H1 (cell line): ENCODE results near the gene CABP1. TPM values are rescaled to one million over a fixed set of nuclear protein-coding genes. Genes with fewer than 3 reads are reported as not detected.

Experiments
- CTCF ChIA-PET: fragments of 300-600 bp; sonication (Branson Sonifier 250); formaldehyde crosslinking; loops from one replicate; lab custom pipeline; 2021; ENCODE audit not compliant: partially characterized antibody; lab: Charles Lee
- POLR2A ChIA-PET: fragments of 300-600 bp; sonication (Branson Sonifier 250); formaldehyde crosslinking; loops from one replicate; lab custom pipeline; 2021; ENCODE audit warnings: inconsistent platforms; ENCODE audit not compliant: partially characterized antibody; lab: Charles Lee
- DNase-seq, 2 experiments: peaks; one replicate each; pipeline versions ENCODE4 v3.0.0 to v3.0.0-alpha.2; 2010 to 2022; ENCODE audit warnings: low spot score in 2 of 2, low read depth in 1 of 2, mixed read lengths in 1 of 2
- FAIRE-seq: peaks from 2 replicates; lab custom pipeline; 2011; peaks lifted over from hg19 to GRCh38; lab: Jason Lieb, UNC
- H2AFZ ChIP-seq: 2 replicates; pipeline ENCODE4 v1.8.1; 2012; ENCODE audit warnings: low read length, inconsistent platforms
- H2AK5ac ChIP-seq: 2 replicates; pipeline ENCODE4 v1.6.1; 2013; ENCODE audit warnings: low read depth, low read length
- H2BK120ac ChIP-seq: replicated peaks from 2 replicates; pipeline ENCODE3; 2013; ENCODE audit warnings: low read depth, low read length, inconsistent platforms
- H2BK12ac ChIP-seq: 2 replicates; pipeline ENCODE4 v1.6.1; 2013; ENCODE audit warnings: low read depth, low read length
- H2BK15ac ChIP-seq: 2 replicates; pipeline ENCODE4 v1.6.1; 2013; ENCODE audit warnings: low read length
- H2BK20ac ChIP-seq: 2 replicates; pipeline ENCODE4 v1.6.1; 2013; ENCODE audit warnings: low read length
- H2BK5ac ChIP-seq: 2 replicates; pipeline ENCODE4 v1.6.1; 2013; ENCODE audit warnings: low read depth, low read length
- H3K14ac ChIP-seq: 2 replicates; pipeline ENCODE4 v1.6.1; 2013; ENCODE audit warnings: inconsistent platforms; ENCODE audit not compliant: insufficient read length
- H3K18ac ChIP-seq: 2 replicates; pipeline ENCODE4 v1.6.1; 2013; ENCODE audit warnings: low read length; ENCODE audit errors: extremely low read depth
- H3K23ac ChIP-seq: 2 replicates; pipeline ENCODE4 v1.6.1; 2013; ENCODE audit warnings: inconsistent platforms; ENCODE audit not compliant: insufficient read length
- H3K23me2 ChIP-seq: 2 replicates; pipeline ENCODE4 v1.6.1; 2013; ENCODE audit warnings: low read depth, low read length
- H3K27ac ChIP-seq: 2 replicates; pipeline ENCODE4 v1.6.1; 2011; ENCODE audit warnings: low read depth, low read length, inconsistent platforms
- H3K27me3 ChIP-seq, 4 experiments: replicated peaks in 1 of 4; 1 replicate in 1 of 4; 2 replicates in 3 of 4; pipeline versions ENCODE4 v1.6.1 to v1.8.1; 2011 to 2013; ENCODE audit warnings: low read length in 3 of 4, mild to moderate bottlenecking in 3 of 4, inconsistent platforms in 2 of 4, mixed read lengths in 2 of 4, moderate library complexity in 1 of 4; ENCODE audit not compliant: control insufficient read depth in 3 of 4, insufficient read depth in 3 of 4; ENCODE audit errors: extremely low read depth in 1 of 4
- H3K36me3 ChIP-seq, 4 experiments: 2 replicates each; pipeline versions ENCODE4 v1.6.1 to v1.8.1; 2011 to 2013; ENCODE audit warnings: mild to moderate bottlenecking in 4 of 4, low read length in 3 of 4, moderate library complexity in 2 of 4, control low read depth in 1 of 4, inconsistent platforms in 1 of 4; ENCODE audit not compliant: insufficient read depth in 4 of 4, control insufficient read depth in 2 of 4
- H3K4ac ChIP-seq: replicated peaks from 2 replicates; pipeline ENCODE3; 2013; ENCODE audit warnings: low read length, low read depth, mixed read lengths, inconsistent platforms; ENCODE audit not compliant: insufficient read length
- H3K4me1 ChIP-seq, 4 experiments: replicated peaks in 1 of 4; 1 replicate in 1 of 4; 2 replicates in 3 of 4; pipeline versions ENCODE4 v1.6.1 to v1.8.1; 2011 to 2013; ENCODE audit warnings: low read length in 3 of 4, inconsistent platforms in 2 of 4, mixed read lengths in 1 of 4; ENCODE audit not compliant: insufficient read depth in 4 of 4, control insufficient read depth in 3 of 4
- H3K4me2 ChIP-seq, 2 experiments: 2 replicates each; pipeline versions ENCODE4 v1.6.1 to v1.8.1; 2011 to 2013; ENCODE audit warnings: low read depth in 2 of 2, low read length in 2 of 2, control low read depth in 1 of 2, inconsistent platforms in 1 of 2, mild to moderate bottlenecking in 1 of 2; ENCODE audit not compliant: insufficient read depth in 1 of 2
- H3K4me3 ChIP-seq, 4 experiments: fragments of 200-600, 300-600 bp in 1 of 4; sonication (generic), shearing (Covaris generic), sonication (Bioruptor Twin) in 1 of 4; 2 replicates each; pipeline versions ENCODE4 v1.5.1 to v1.8.1; 2011 to 2016; ENCODE audit warnings: low read length in 4 of 4, low read depth in 3 of 4, control low read depth in 2 of 4, inconsistent platforms in 2 of 4, mild to moderate bottlenecking in 2 of 4, mixed read lengths in 1 of 4, moderate library complexity in 1 of 4; ENCODE audit not compliant: insufficient read depth in 2 of 4; ENCODE audit errors: extremely low read depth in 1 of 4
- H3K56ac ChIP-seq: replicated peaks from 2 replicates; pipeline ENCODE3; 2013; ENCODE audit warnings: low read depth, mild to moderate bottlenecking, mixed read lengths, low read length, inconsistent platforms; ENCODE audit not compliant: insufficient read length
- H3K79me1 ChIP-seq: 2 replicates; pipeline ENCODE4 v1.6.1; 2013; ENCODE audit warnings: low read depth, low read length, control low read depth
- H3K79me2 ChIP-seq, 2 experiments: 2 replicates each; pipeline versions ENCODE4 v1.6.1 to v1.8.1; 2012 to 2013; ENCODE audit warnings: low read length in 2 of 2, mild to moderate bottlenecking in 2 of 2, inconsistent platforms in 1 of 2; ENCODE audit not compliant: insufficient read depth in 2 of 2, control insufficient read depth in 1 of 2
- H3K9ac ChIP-seq, 4 experiments: replicated peaks in 1 of 4; 1 replicate in 1 of 4; 2 replicates in 3 of 4; pipeline versions ENCODE4 v1.6.1 to v1.8.1; 2011 to 2013; ENCODE audit warnings: low read depth in 3 of 4, low read length in 3 of 4, control low read depth in 2 of 4, mild to moderate bottlenecking in 2 of 4, moderate library complexity in 2 of 4, inconsistent platforms in 1 of 4; ENCODE audit errors: extremely low read depth in 1 of 4
- H3K9me3 ChIP-seq, 2 experiments: 2 replicates each; pipeline versions ENCODE4 v1.6.1 to v1.8.1; 2012 to 2013; ENCODE audit warnings: mild to moderate bottlenecking in 2 of 2, moderate library complexity in 2 of 2, control low read depth in 1 of 2, inconsistent platforms in 1 of 2, low read depth in 1 of 2, low read length in 1 of 2, mixed read lengths in 1 of 2; ENCODE audit not compliant: insufficient read depth in 2 of 2
- H4K20me1 ChIP-seq, 2 experiments: replicated peaks in 1 of 2; 2 replicates each; pipeline versions ENCODE3 to v1.8.1; 2011 to 2013; ENCODE audit warnings: inconsistent platforms in 2 of 2, low read length in 2 of 2, mild to moderate bottlenecking in 1 of 2; ENCODE audit not compliant: insufficient read depth in 2 of 2, control insufficient read depth in 1 of 2
- H4K5ac ChIP-seq: 2 replicates; pipeline ENCODE4 v1.6.1; 2013; ENCODE audit warnings: low read length, low read depth, mixed read lengths, inconsistent platforms; ENCODE audit not compliant: insufficient read length
- H4K8ac ChIP-seq: 2 replicates; pipeline ENCODE4 v1.8.0; 2013; ENCODE audit warnings: mild to moderate bottlenecking, moderate library complexity, low read length, inconsistent platforms; ENCODE audit not compliant: insufficient read depth; ENCODE audit errors: extremely low read depth
- H4K91ac ChIP-seq: replicated peaks from 2 replicates; pipeline ENCODE3; 2013; ENCODE audit warnings: low read length, mixed read lengths, inconsistent platforms; ENCODE audit not compliant: insufficient read length
- ASH2L ChIP-seq: fragments of 200-600, 300-600 bp; sonication (generic); IDR thresholded peaks from one replicate; pipeline ENCODE4 v1.7.1; 2017; ENCODE audit warnings: low read length
- CEBPB ChIP-seq: IDR thresholded peaks from 2 replicates; pipeline ENCODE4 v1.6.1; 2012; ENCODE audit warnings: low read depth, low read length
- CHD2 ChIP-seq: IDR thresholded peaks from 2 replicates; pipeline ENCODE4 v1.6.1; 2012; ENCODE audit warnings: low read length, improper control_type of control experiment
- RBBP5 ChIP-seq: IDR thresholded peaks from 2 replicates; pipeline ENCODE4 v1.7.1; 2012; ENCODE audit warnings: low read depth, mild to moderate bottlenecking, inconsistent platforms, low read length, moderate library complexity, borderline replicate concordance
- WGBS, 2 experiments: shearing (Covaris generic) in 1 of 2; methylation state at CpG; one replicate each; pipeline versions ENCODE4 v1.1.6 to v1.1.7; 2013 to 2015; ENCODE audit warnings: low lambda C conversion rate in 2 of 2, mixed read lengths in 2 of 2, inconsistent platforms in 1 of 2, low coverage in 1 of 2, missing lambda C conversion rate in 1 of 2; ENCODE audit not compliant: insufficient replicate concordance in 2 of 2, insufficient coverage in 1 of 2, insufficient read length in 1 of 2; ENCODE audit errors: extremely low coverage in 1 of 2, missing lambda C conversion rate in 1 of 2; 5-methylcytosine and 5-hydroxymethylcytosine counted together
- polyA plus RNA-seq, 7 experiments: library from polyadenylated mRNA; depleted of rRNA in 3 of 7; stranded (reverse) in 5 of 7; unstranded in 2 of 7; fragments of >200 nt in 5 of 7; fragments of 200-250 nt in 2 of 7; gene quantifications; 1 replicate in 5 of 7; 2 replicates in 1 of 7; 4 replicates in 1 of 7; pipeline versions ENCODE4 v1.2.1 to v1.2.3, GENCODE V29; 2011 to 2013; ENCODE audit warnings: missing spikeins in 2 of 7, mixed read lengths in 2 of 7
- total RNA-seq: library from RNA; stranded (reverse); fragmentation: NEBNext Ultra II Directional; extraction: Animal tissue kit (Norgen Biotek cat#: 25700); gene quantifications from 2 replicates; pipeline ENCODE4 v1.2.1, GENCODE V29; 2021

The CABP1 gene
- total and polyA plus RNA-seq, 2 of the 8 experiments (the other 6 are each of a cell fraction or from before 2014, with no cell fraction given), result 3.9 to 7.4 TPM

- no peak overlapping the region for H3K23ac ChIP-seq
- peak overlapping the region; percentile 13; the same call in 1 of the 2 replicates for H2BK15ac ChIP-seq
- H4K20me1 ChIP-seq, result no peaks in the 10 kb centered on the region
- peak overlapping the region; percentile 56 to 64 for H3K4me2 ChIP-seq
- POLR2A ChIA-PET, result interaction anchor here (0.8 to 3.1 kb wide), 9 partner anchors 12 to 304 kb away, joined by 3 to 15 read pairs (median 4); partner anchors contain the start of gene MLEC
- no peak overlapping the region for H2AFZ ChIP-seq
- peaks cover 7 to 19% (median 12%) of the 10 kb centered on the region in 4 experiments for H3K4me1 ChIP-seq
- H3K27ac ChIP-seq, result no peak overlapping the region
- peak overlapping the region; percentile 42; the same call in 1 of the 2 replicates for H2BK12ac ChIP-seq
- TF ChIP-seq RBBP5 (peak; percentile 27; the same call in 1 of the 2 replicates), CHD2 (no peak), ASH2L (peak; percentile 36), CEBPB (0 out of 2 replicates have a peak, but pooled peaks have one; percentile 23)
- H3K56ac ChIP-seq, result no peak overlapping the region
- H4K8ac ChIP-seq, result peak overlapping the region; percentile 54
- H3K27me3 ChIP-seq, result no peaks in the 10 kb centered on the region
- H2BK5ac ChIP-seq, result peak overlapping the region; percentile 82
- H3K9me3 ChIP-seq, result no peaks in the 10 kb centered on the region
- H4K5ac ChIP-seq, result no peak overlapping the region
- FAIRE-seq, result no peak
- H3K79me2 ChIP-seq, result no peaks in the 10 kb centered on the region
- H4K91ac ChIP-seq, result peak overlapping the region; percentile 26
- no peak overlapping the region; the same call in 1 of the 2 replicates for H2AK5ac ChIP-seq
- no peak overlapping the region for H2BK20ac ChIP-seq
- no peak overlapping the region for H2BK120ac ChIP-seq
- H3K36me3 ChIP-seq, result no peaks in the 10 kb centered on the region
- no peaks in the 10 kb centered on the region for H3K79me1 ChIP-seq
- H3K4me3 ChIP-seq, result peak overlapping the region in 1 of 4 experiments; percentile 33; a peak in 1 of 8 replicates
- CTCF ChIA-PET, result interaction anchor here (0.6 to 5.7 kb wide), 6 partner anchors 8 to 89 kb away, joined by 3 to 77 read pairs (median 3); no protein-coding TSS in a partner anchor
- no peak overlapping the region; a peak in 1 of 7 replicates for H3K9ac ChIP-seq
- no peaks in the 10 kb centered on the region; the same call in 1 of the 2 replicates for H3K23me2 ChIP-seq
- no peak overlapping the region for H3K14ac ChIP-seq
- H3K4ac ChIP-seq, result no peak overlapping the region
- H3K18ac ChIP-seq, result peak overlapping the region; percentile 40
- peak; percentile 41 to 58 for DNase-seq
- 73% methylated on average over 20 of the region's 20 CpGs; no CpG with 5 or more reads in 1 of the 2 experiments for WGBS, 2 experiments
Observed at GRCh38 chr12:120668091-120668867, 27.9 kb downstream of the CABP1 start.
